GM10248 (cell line): Measurements from ENCODE around the gene RAP1A.
"Not testable (repeated sequence)": the region's sequence is repeated elsewhere in the genome, so short reads cannot be mapped to it uniquely, and the experiment has no call there.

Source experiments
- CTCF ChIA-PET: fragments of 300-600 bp; sonication (Branson Sonifier 250); formaldehyde crosslinking; extraction: SDS; loops from one replicate; lab custom pipeline; 2021; ENCODE audit warnings: antibody characterized with exemption; lab: Yijun Ruan, JAX
- POLR2A ChIA-PET: fragments of 350-650 bp; sonication (Branson Sonifier 250); formaldehyde crosslinking; extraction: SDS; loops from one replicate; lab custom pipeline; 2020; ENCODE audit warnings: antibody characterized with exemption; lab: Yijun Ruan, JAX
- DNase-seq: peaks from one replicate; pipeline ENCODE4 v3.0.0; 2012; ENCODE audit errors: extremely low spot score
- TF ChIP-seq, protein P1 (sequence below): IDR thresholded peaks from 2 replicates; pipeline ENCODE4 v1.5.1; 2012; ENCODE audit warnings: mild to moderate bottlenecking, low read depth; ENCODE audit errors: extremely low read depth, missing control alignments, control extremely low read depth

The RAP1A gene

DNA sequence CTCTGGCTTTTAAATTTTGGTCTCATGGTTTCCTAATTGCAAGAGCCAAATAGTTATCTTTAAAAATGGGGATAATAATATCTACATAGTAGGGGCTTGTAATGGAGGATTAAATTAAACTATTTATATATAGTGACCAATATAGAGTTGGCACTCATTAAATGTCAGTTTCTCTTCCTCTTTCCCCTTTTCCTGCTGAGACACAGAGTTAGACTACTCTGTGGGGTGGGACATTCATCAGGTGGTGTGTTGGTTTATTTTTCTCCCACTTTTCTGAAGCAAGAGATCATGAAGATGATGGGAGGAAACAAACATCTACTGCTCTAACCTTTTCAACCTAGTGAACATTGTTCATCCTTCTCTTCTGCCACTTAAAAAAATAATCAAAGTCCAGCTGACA is 17.3 kb upstream of the RAP1A start:
- POLR2A ChIA-PET, result interaction anchor here (1.3 to 1.9 kb wide), 2 partner anchors 9 to 14 kb away, joined by 4 to 8 read pairs; no protein-coding TSS in a partner anchor
- CTCF ChIA-PET, result interaction anchor here (1.0 to 3.7 kb wide), 7 partner anchors 9 to 113 kb away, joined by 3 to 19 read pairs (median 13); no protein-coding TSS in a partner anchor

DNA sequence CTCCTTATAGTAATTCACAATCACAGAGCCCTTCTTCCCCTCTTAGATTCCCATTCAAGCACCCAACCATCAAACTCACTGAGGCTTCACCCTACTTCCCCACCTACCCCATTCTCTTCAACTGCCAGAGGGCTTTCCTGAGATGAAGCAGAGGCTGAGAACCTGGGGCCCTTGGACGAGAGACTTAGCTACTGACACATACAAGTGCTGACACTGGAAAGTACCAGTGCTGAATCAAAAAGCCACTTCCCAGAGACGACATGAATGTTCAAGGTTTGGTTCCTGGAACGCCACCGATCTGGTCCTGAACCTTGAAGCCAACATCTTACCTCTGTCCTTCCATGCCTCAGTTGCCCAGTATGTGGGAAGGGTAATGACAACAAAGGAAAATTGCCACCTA is 16.6 kb upstream of the RAP1A start:
- ChIA-PET CTCF (interaction anchor here (0.6 to 3.7 kb wide), 12 partner anchors 9 to 144 kb away, joined by 3 to 19 read pairs (median 5); no protein-coding TSS in a partner anchor), POLR2A (interaction anchor here (0.9 to 1.9 kb wide), 3 partner anchors 10 to 17 kb away, joined by 3 to 8 read pairs (median 4); partner anchors contain the start of gene RAP1A)
- DNase-seq, result no peak
- TF ChIP-seq, protein P1, sequence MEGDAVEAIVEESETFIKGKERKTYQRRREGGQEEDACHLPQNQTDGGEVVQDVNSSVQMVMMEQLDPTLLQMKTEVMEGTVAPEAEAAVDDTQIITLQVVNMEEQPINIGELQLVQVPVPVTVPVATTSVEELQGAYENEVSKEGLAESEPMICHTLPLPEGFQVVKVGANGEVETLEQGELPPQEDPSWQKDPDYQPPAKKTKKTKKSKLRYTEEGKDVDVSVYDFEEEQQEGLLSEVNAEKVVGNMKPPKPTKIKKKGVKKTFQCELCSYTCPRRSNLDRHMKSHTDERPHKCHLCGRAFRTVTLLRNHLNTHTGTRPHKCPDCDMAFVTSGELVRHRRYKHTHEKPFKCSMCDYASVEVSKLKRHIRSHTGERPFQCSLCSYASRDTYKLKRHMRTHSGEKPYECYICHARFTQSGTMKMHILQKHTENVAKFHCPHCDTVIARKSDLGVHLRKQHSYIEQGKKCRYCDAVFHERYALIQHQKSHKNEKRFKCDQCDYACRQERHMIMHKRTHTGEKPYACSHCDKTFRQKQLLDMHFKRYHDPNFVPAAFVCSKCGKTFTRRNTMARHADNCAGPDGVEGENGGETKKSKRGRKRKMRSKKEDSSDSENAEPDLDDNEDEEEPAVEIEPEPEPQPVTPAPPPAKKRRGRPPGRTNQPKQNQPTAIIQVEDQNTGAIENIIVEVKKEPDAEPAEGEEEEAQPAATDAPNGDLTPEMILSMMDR, result no peak

More for the DNA sequence above, 17.3 kb upstream of the RAP1A start:
- DNase-seq, result no peak
- TF ChIP-seq, protein P1, result no peak

DNA sequence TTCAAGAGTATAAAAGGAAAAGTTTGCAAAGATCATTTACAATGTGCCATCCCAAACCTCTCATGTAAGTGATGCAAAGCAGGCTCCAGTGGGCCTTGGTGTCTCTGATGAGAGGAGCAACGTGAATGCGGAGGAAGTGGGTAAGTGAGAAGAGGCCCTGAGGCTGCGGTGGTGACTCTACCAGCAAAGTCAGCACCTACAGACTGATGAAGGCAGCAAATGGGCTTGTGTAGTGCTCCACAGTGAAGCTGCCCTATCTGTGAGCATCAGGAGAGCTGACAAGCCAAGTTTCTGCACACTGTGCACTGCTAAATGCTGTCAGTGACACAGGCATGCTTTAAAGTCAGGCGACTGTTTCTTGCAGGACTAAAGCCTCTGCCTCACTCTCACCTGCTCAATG is 15.6 kb upstream of the RAP1A start:
- DNase-seq, result peak; percentile 39
- TF ChIP-seq, protein P1, result no peak
- CTCF ChIA-PET, result interaction anchor here (0.7 to 3.7 kb wide), 10 partner anchors 8 to 143 kb away, joined by 3 to 19 read pairs (median 6); no protein-coding TSS in a partner anchor
- POLR2A ChIA-PET, result interaction anchor here (1.9 kb wide), 1 partner anchor 12 kb away, joined by 8 read pairs; no protein-coding TSS in a partner anchor

GRCh38 chr1:111604931-111605330 is 14.7 kb upstream of the RAP1A start:
- no peak for DNase-seq
- POLR2A ChIA-PET, result no interaction called here
- CTCF ChIA-PET, result interaction anchor here (2.0 to 3.7 kb wide), 3 partner anchors 11 to 97 kb away, joined by 6 to 19 read pairs (median 19); no protein-coding TSS in a partner anchor
- TF ChIP-seq, protein P1, result no peak

DNA sequence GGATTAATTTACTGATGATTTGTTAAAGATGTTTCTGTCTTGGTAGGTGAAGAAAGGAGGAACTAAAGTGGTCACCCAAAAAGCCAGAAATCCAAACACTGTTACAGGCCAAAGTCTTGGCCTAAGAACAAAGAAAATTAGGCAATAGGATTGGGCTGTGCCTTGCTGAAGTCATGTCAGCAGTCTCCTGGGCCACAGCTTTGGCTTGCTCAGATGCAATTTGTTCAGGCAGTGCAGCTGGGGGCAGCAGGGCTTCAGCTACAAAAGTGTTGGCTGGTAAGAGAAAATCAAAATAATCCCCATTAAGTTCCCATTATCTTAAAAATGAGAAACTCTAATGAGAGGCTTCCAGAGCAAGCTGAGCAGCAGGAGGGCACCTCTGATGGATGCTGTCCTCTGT is 14.0 kb upstream of the RAP1A start:
- ChIA-PET CTCF (interaction anchor here (1.3 to 3.7 kb wide), 4 partner anchors 10 to 98 kb away, joined by 5 to 19 read pairs (median 6); partner anchors contain the start of gene RAP1A), POLR2A (no interaction called here)
- no peak for DNase-seq
- TF ChIP-seq, protein P1, result no peak

DNA sequence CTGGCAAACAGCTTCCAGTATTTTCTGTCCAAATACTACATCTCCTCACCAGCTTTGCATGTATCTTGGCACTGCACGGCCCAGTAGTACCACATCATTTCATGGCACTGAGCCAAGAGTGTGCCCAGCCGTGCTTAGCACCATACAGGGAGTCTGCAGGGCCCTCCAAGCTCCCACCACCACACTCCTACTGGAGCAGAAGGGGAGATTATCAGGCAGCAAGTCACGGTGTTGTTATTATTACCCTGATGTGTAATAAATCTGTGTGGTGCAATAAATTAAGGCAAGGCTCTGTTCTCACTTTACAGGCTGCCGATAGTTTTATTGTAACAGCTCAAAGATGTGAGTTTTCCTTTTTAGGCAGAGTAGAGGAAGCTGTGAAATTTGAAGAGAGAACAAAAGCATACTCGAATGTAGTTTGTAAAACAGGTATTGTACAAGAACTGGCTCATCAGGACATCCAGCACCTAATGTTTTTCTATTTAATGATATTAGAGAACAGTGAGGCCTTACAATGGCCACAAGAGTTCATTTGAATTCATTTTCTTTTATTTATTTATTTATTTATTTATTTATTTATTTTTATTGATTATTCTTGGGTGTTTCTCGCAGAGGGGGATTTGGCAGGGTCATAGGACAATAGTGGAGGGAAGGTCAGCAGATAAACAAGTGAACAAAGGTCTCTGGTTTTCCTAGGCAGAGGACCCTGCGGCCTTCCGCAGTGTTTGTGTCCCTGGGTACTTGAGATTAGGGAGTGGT is 13.0 kb upstream of the RAP1A start:
- POLR2A ChIA-PET, DNase-seq: not testable (repeated sequence)
- CTCF ChIA-PET, result interaction anchor here (1.3 to 1.8 kb wide), 3 partner anchors 9 to 19 kb away, joined by 5 to 6 read pairs (median 5); partner anchors contain the start of gene RAP1A

- DNase-seq, POLR2A ChIA-PET: not testable (repeated sequence)
- CTCF ChIA-PET, result interaction anchor here (1.1 to 1.2 kb wide), 2 partner anchors 21 to 101 kb away, joined by 3 read pairs; no protein-coding TSS in a partner anchor
These were observed 11.1 kb upstream of the RAP1A start for GRCh38 chr1:111608528-111608927.
